SH-SY5Y (cell line): Measurements from ENCODE around the gene TOLLIP.

Source experiments
- GATA2 ChIP-seq: IDR thresholded peaks from 2 replicates; pipeline ENCODE4 v1.6.1; 2011; ENCODE audit warnings: mild to moderate bottlenecking, low read depth, low read length
- GATA3 ChIP-seq: IDR thresholded peaks from 2 replicates; pipeline ENCODE4 v1.6.1; 2011; ENCODE audit warnings: low read depth, mild to moderate bottlenecking, low read length, moderate library complexity

GRCh38 chr11:1330473-1330872, 21.0 kb upstream of the TOLLIP start:
- TF ChIP-seq GATA3 (no peak), GATA2 (no peak)
